ENCODE results near the gene KIAA1217.

The KIAA1217 gene

GRCh38 chr10:24394461-24395190 is 185.7 kb downstream of the KIAA1217 start:
- Histone ChIP-seq H2AK5ac (ENCODE audit: low read depth, low read length) (no peak overlapping the region), H3K27ac (replicated peaks; ENCODE audit: low read length) (no peak overlapping the region)
- WGBS, 2 donors (ENCODE audit: extremely low coverage in 2 of 2, insufficient read length in 2 of 2, insufficient replicate concordance in 1 of 2) = no CpG with 5 or more reads among the region's 9 CpGs

GRCh38 chr10:24396396-24396795 is 187.5 kb downstream of the KIAA1217 start:
- Histone ChIP-seq H3K4me2 (ENCODE audit: insufficient read depth, low read length, poor library complexity, severe bottlenecking) (no peak overlapping the region), H3K4ac (ENCODE audit: low read length) (no peak overlapping the region), H3K9me3 (replicated peaks in 1 of 2; ENCODE audit: control insufficient read depth in 2 of 2, insufficient read depth in 1 of 2, low read depth in 1 of 2, low read length in 2 of 2) (no peaks in the 10 kb centered on the region), H3K36me3 (replicated peaks in 1 of 2; ENCODE audit: control insufficient read depth in 2 of 2, insufficient read depth in 2 of 2, low read length in 2 of 2) (no peaks in the 10 kb centered on the region), H3K4me3 (ENCODE audit: low read length in 2 of 2) (no peak overlapping the region), H2BK120ac (ENCODE audit: low read depth, low read length) (no peak overlapping the region), H2BK12ac (ENCODE audit: low read length) (no peak overlapping the region), H3K27me3 (ENCODE audit: control insufficient read depth in 3 of 3, insufficient read depth in 3 of 3, low read depth in 1 of 3, low read length in 3 of 3) (no peaks in the 10 kb centered on the region), H3K14ac (ENCODE audit: low read length) (no peak overlapping the region), H4K91ac (ENCODE audit: low read depth, low read length, poor library complexity) (no peak overlapping the region), H2AFZ (ENCODE audit: low read length) (no peak overlapping the region), H2AK5ac (ENCODE audit: low read depth, low read length) (no peak overlapping the region), H3K4me1 (ENCODE audit: control insufficient read depth in 2 of 2, insufficient read depth in 1 of 2, low read depth in 1 of 2, low read length in 2 of 2) (no peaks in the 10 kb centered on the region), H3K27ac (replicated peaks; ENCODE audit: low read length) (no peak overlapping the region), H3K23ac (ENCODE audit: low read depth, low read length, poor library complexity) (no peak overlapping the region), H4K8ac (ENCODE audit: low read depth, low read length) (no peak overlapping the region), H2BK15ac (ENCODE audit: low read length) (no peak overlapping the region), H3K18ac (ENCODE audit: low read length) (no peak overlapping the region), H3K79me1 (ENCODE audit: low read depth, low read length) (no peaks in the 10 kb centered on the region), H2BK5ac (ENCODE audit: low read length) (no peak overlapping the region), H3K9ac (ENCODE audit: low read depth, low read length, poor library complexity) (no peak overlapping the region)
- DNase-seq (ENCODE audit: low spot score) = no peak
- 100% methylated on average over 1 of the region's 4 CpGs; no CpG with 5 or more reads in 1 of the 2 donors for WGBS, 2 donors (ENCODE audit: extremely low coverage in 2 of 2, insufficient read length in 2 of 2, insufficient replicate concordance in 1 of 2)

More at GRCh38 chr10:24394461-24395190, 185.7 kb downstream of the KIAA1217 start:
- Histone ChIP-seq H2BK5ac (ENCODE audit: low read length) (no peak overlapping the region), H3K79me1 (ENCODE audit: low read depth, low read length) (no peaks in the 10 kb centered on the region), H3K36me3 (replicated peaks in 1 of 2; ENCODE audit: control insufficient read depth in 2 of 2, insufficient read depth in 2 of 2, low read length in 2 of 2) (no peaks in the 10 kb centered on the region), H3K14ac (ENCODE audit: low read length) (no peak overlapping the region), H3K9me3 (replicated peaks in 1 of 2; ENCODE audit: control insufficient read depth in 2 of 2, insufficient read depth in 1 of 2, low read depth in 1 of 2, low read length in 2 of 2) (no peaks in the 10 kb centered on the region), H3K18ac (ENCODE audit: low read length) (no peak overlapping the region), H2AFZ (ENCODE audit: low read length) (no peak overlapping the region), H3K9ac (ENCODE audit: low read depth, low read length, poor library complexity) (no peak overlapping the region), H2BK12ac (ENCODE audit: low read length) (no peak overlapping the region), H3K23ac (ENCODE audit: low read depth, low read length, poor library complexity) (no peak overlapping the region), H2BK15ac (ENCODE audit: low read length) (no peak overlapping the region), H3K4ac (ENCODE audit: low read length) (no peak overlapping the region), H4K8ac (ENCODE audit: low read depth, low read length) (no peak overlapping the region), H4K91ac (ENCODE audit: low read depth, low read length, poor library complexity) (no peak overlapping the region), H3K4me2 (ENCODE audit: insufficient read depth, low read length, poor library complexity, severe bottlenecking) (no peak overlapping the region), H3K27me3 (ENCODE audit: control insufficient read depth in 3 of 3, insufficient read depth in 3 of 3, low read depth in 1 of 3, low read length in 3 of 3) (no peaks in the 10 kb centered on the region), H3K4me3 (ENCODE audit: low read length in 2 of 2) (no peak overlapping the region), H2BK120ac (ENCODE audit: low read depth, low read length) (no peak overlapping the region), H3K4me1 (ENCODE audit: control insufficient read depth in 2 of 2, insufficient read depth in 1 of 2, low read depth in 1 of 2, low read length in 2 of 2) (no peaks in the 10 kb centered on the region)
- no peak for DNase-seq (ENCODE audit: low spot score)

- H3K36me3 ChIP-seq (replicated peaks in 1 of 2; ENCODE audit: control insufficient read depth in 2 of 2, insufficient read depth in 2 of 2, low read length in 2 of 2) = no peaks in the 10 kb centered on the region
- H2BK12ac ChIP-seq (ENCODE audit: low read length) = no peak overlapping the region
- no peak overlapping the region for H3K4me2 ChIP-seq (ENCODE audit: insufficient read depth, low read length, poor library complexity, severe bottlenecking)
- no peak overlapping the region for H3K4me3 ChIP-seq (ENCODE audit: low read length in 2 of 2)
- no peaks in the 10 kb centered on the region for H3K27me3 ChIP-seq (ENCODE audit: control insufficient read depth in 3 of 3, insufficient read depth in 3 of 3, low read depth in 1 of 3, low read length in 3 of 3)
- no peak overlapping the region for H3K14ac ChIP-seq (ENCODE audit: low read length)
- H3K23ac ChIP-seq (ENCODE audit: low read depth, low read length, poor library complexity) = no peak overlapping the region
- no peak overlapping the region for H3K27ac ChIP-seq (replicated peaks; ENCODE audit: low read length)
- H2AK5ac ChIP-seq (ENCODE audit: low read depth, low read length) = no peak overlapping the region
- no peak overlapping the region for H3K18ac ChIP-seq (ENCODE audit: low read length)
- H3K4ac ChIP-seq (ENCODE audit: low read length) = no peak overlapping the region
- DNase-seq (ENCODE audit: low spot score) = no peak
- H2BK120ac ChIP-seq (ENCODE audit: low read depth, low read length) = no peak overlapping the region
- no peak overlapping the region for H4K8ac ChIP-seq (ENCODE audit: low read depth, low read length)
- no peaks in the 10 kb centered on the region for H3K9me3 ChIP-seq (replicated peaks in 1 of 2; ENCODE audit: control insufficient read depth in 2 of 2, insufficient read depth in 1 of 2, low read depth in 1 of 2, low read length in 2 of 2)
- no peak overlapping the region for H2AFZ ChIP-seq (ENCODE audit: low read length)
- H3K79me1 ChIP-seq (ENCODE audit: low read depth, low read length) = no peaks in the 10 kb centered on the region
- H4K91ac ChIP-seq (ENCODE audit: low read depth, low read length, poor library complexity) = no peak overlapping the region
- H3K4me1 ChIP-seq (ENCODE audit: control insufficient read depth in 2 of 2, insufficient read depth in 1 of 2, low read depth in 1 of 2, low read length in 2 of 2) = no peaks in the 10 kb centered on the region
- no peak overlapping the region for H2BK5ac ChIP-seq (ENCODE audit: low read length)
- no peak overlapping the region for H2BK15ac ChIP-seq (ENCODE audit: low read length)
- WGBS, 2 donors (ENCODE audit: extremely low coverage in 2 of 2, insufficient read length in 2 of 2, insufficient replicate concordance in 1 of 2) = no CpG with 5 or more reads among the region's 2 CpGs
- H3K9ac ChIP-seq (ENCODE audit: low read depth, low read length, poor library complexity) = no peak overlapping the region
Measured at GRCh38 chr10:24397662-24398061, 188.7 kb downstream of the KIAA1217 start.

GRCh38 chr10:24404567-24404966 is 195.6 kb downstream of the KIAA1217 start:
- no peak overlapping the region for H4K91ac ChIP-seq (ENCODE audit: low read depth, low read length, poor library complexity)
- H3K9ac ChIP-seq (ENCODE audit: low read depth, low read length, poor library complexity) = no peak overlapping the region
- no peak overlapping the region for H2AK5ac ChIP-seq (ENCODE audit: low read depth, low read length)
- no peak overlapping the region for H3K18ac ChIP-seq (ENCODE audit: low read length)
- no peak overlapping the region for H3K27ac ChIP-seq (replicated peaks; ENCODE audit: low read length)
- H2BK5ac ChIP-seq (ENCODE audit: low read length) = no peak overlapping the region
- no peak overlapping the region for H3K4ac ChIP-seq (ENCODE audit: low read length)
- H3K36me3 ChIP-seq (replicated peaks in 1 of 2; ENCODE audit: control insufficient read depth in 2 of 2, insufficient read depth in 2 of 2, low read length in 2 of 2) = no peaks in the 10 kb centered on the region
- H3K14ac ChIP-seq (ENCODE audit: low read length) = no peak overlapping the region
- H3K4me1 ChIP-seq (ENCODE audit: control insufficient read depth in 2 of 2, insufficient read depth in 1 of 2, low read depth in 1 of 2, low read length in 2 of 2) = peaks cover 0 to 3% of the 10 kb centered on the region in 2 donors
- H2BK15ac ChIP-seq (ENCODE audit: low read length) = no peak overlapping the region
- no peaks in the 10 kb centered on the region for H3K9me3 ChIP-seq (replicated peaks in 1 of 2; ENCODE audit: control insufficient read depth in 2 of 2, insufficient read depth in 1 of 2, low read depth in 1 of 2, low read length in 2 of 2)
- H2BK120ac ChIP-seq (ENCODE audit: low read depth, low read length) = no peak overlapping the region
- no peak for DNase-seq (ENCODE audit: low spot score)
- H3K79me1 ChIP-seq (ENCODE audit: low read depth, low read length) = no peaks in the 10 kb centered on the region
- no peak overlapping the region for H2BK12ac ChIP-seq (ENCODE audit: low read length)
- H3K4me3 ChIP-seq (ENCODE audit: low read length in 2 of 2) = no peak overlapping the region
- H3K27me3 ChIP-seq (ENCODE audit: control insufficient read depth in 3 of 3, insufficient read depth in 3 of 3, low read depth in 1 of 3, low read length in 3 of 3) = no peaks in the 10 kb centered on the region
- no peak overlapping the region for H4K8ac ChIP-seq (ENCODE audit: low read depth, low read length)
- H3K23ac ChIP-seq (ENCODE audit: low read depth, low read length, poor library complexity) = no peak overlapping the region
- H2AFZ ChIP-seq (ENCODE audit: low read length) = no peak overlapping the region
- H3K4me2 ChIP-seq (ENCODE audit: insufficient read depth, low read length, poor library complexity, severe bottlenecking) = no peak overlapping the region
- no CpG with 5 or more reads among the region's 3 CpGs for WGBS, 2 donors (ENCODE audit: extremely low coverage in 2 of 2, insufficient read length in 2 of 2, insufficient replicate concordance in 1 of 2)

Data from neuronal stem cell (in vitro differentiated cells).